Fibroblast of the aortic adventitia (primary cell): ENCODE results near the gene PPP4R3A. TPM values are rescaled to one million over a fixed set of nuclear protein-coding genes. Genes with fewer than 3 reads are reported as not detected.

Source experiments
- DNase-seq: peaks from one replicate; pipeline ENCODE4 v3.0.0-alpha.2; 2010; ENCODE audit warnings: low read depth
- H3K4me3 ChIP-seq: 2 replicates; pipeline ENCODE4 v1.5.1; 2011; ENCODE audit warnings: low read depth, mild to moderate bottlenecking, control low read depth, low read length, moderate library complexity
- CTCF ChIP-seq: IDR thresholded peaks from 2 replicates; pipeline ENCODE4 v1.5.1; 2011; ENCODE audit warnings: mild to moderate bottlenecking, low read length, control low read depth, inconsistent platforms; ENCODE audit not compliant: insufficient read depth
- total RNA-seq: library from RNA; depleted of rRNA; stranded (reverse); fragments of >200 nt; gene quantifications from 2 replicates; pipeline ENCODE4 v1.2.3, GENCODE V29; 2012; ENCODE audit warnings: low replicate concordance

PPP4R3A gene
- total RNA-seq, 1 donor = 51.9 TPM

GRCh38 chr14:91516663-91517388, 6.7 kb upstream of the PPP4R3A start:
- TF ChIP-seq CTCF = no peak
- H3K4me3 ChIP-seq = no peak overlapping the region
- no peak for DNase-seq

- no peak overlapping the region for H3K4me3 ChIP-seq
- no peak for TF ChIP-seq CTCF
- no peak for DNase-seq
Observed at GRCh38 chr14:91515979-91516378, 5.9 kb upstream of the PPP4R3A start.

- TF ChIP-seq CTCF = no peak
- peak overlapping the region; percentile 92 for H3K4me3 ChIP-seq
- peak; percentile 58 for DNase-seq
Observed at GRCh38 chr14:91511043-91511383, 903 bp upstream of the PPP4R3A start.

GRCh38 chr14:91509878-91510170, 286 bp downstream of the PPP4R3A start:
- peak overlapping the region; percentile 92 for H3K4me3 ChIP-seq
- TF ChIP-seq CTCF = no peak
- no peak for DNase-seq

- H3K4me3 ChIP-seq = peak overlapping the region; percentile 92
- DNase-seq = peak; percentile 16
- TF ChIP-seq CTCF = no peak
Observed at GRCh38 chr14:91509083-91509877, 830 bp downstream of the PPP4R3A start.

- TF ChIP-seq CTCF = no peak
- H3K4me3 ChIP-seq = peak overlapping the region; percentile 92
- no peak for DNase-seq
Observed at GRCh38 chr14:91508105-91508504, 2.0 kb downstream of the PPP4R3A start.
